Myocyte (in vitro differentiated cells): ENCODE measurements around the gene NRP1. TPM values are rescaled to one million over a fixed set of nuclear protein-coding genes. Genes with fewer than 3 reads are reported as not detected.
"Not testable (repeated sequence)": the region's sequence is repeated elsewhere in the genome, so short reads cannot be mapped to it uniquely, and the experiment has no call there.

Experiments used
- DNase-seq: peaks from one replicate; pipeline ENCODE4 v3.0.0-alpha.2; 2012; ENCODE audit warnings: low read depth
- polyA plus RNA-seq: library from polyadenylated mRNA; unstranded; fragments of >200 nt; gene quantifications from one replicate; pipeline ENCODE4 v1.2.1, GENCODE V29; 2012; ENCODE audit warnings: missing spikeins
- total RNA-seq: library from RNA; depleted of rRNA; stranded (reverse); fragments of >200 nt; gene quantifications from 2 replicates; pipeline ENCODE4 v1.2.3, GENCODE V29; 2014

NRP1 gene
- total RNA-seq: 28.2 and 37.3 TPM in 2 replicates
- polyA plus RNA-seq: 23.9 TPM

DNA sequence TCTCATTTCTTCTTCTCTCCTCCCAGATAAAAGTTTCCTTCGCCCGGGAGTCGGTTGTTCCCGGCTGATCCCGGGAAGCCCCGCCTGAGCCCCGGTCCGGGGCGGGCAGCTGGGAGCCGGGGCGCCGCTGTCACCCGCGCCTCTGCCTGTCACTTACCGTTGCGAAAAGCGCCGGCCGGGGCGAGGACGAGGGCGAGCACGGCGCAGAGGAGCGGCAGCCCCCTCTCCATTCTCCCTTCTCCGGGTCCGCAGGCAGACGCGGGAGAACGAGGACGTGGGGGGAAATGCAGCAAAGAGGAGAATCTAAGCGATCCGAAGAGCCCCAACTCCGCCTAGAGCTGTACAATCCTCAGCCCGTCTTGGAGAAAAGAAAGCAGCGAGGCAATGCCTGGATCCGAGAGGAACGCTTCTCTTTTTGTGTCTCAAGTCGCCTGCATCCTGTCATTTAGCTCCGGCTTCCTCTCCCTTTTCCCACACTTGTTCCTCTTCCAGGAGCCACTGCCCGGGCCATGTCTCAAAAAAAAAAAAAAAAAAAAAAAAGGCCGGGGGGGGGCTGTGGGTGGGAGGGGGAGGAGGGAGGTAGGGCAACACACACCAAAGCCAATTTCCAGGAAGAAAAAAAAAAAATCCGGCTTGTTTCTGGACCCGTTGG lies at the start of gene NRP1:
Gene NRP1 (minus strand): TSS at position 515 of the 652 bp plus-strand sequence. CDS start 285 bp downstream, at position 230.
- DNase-seq: peak; percentile 64

DNA sequence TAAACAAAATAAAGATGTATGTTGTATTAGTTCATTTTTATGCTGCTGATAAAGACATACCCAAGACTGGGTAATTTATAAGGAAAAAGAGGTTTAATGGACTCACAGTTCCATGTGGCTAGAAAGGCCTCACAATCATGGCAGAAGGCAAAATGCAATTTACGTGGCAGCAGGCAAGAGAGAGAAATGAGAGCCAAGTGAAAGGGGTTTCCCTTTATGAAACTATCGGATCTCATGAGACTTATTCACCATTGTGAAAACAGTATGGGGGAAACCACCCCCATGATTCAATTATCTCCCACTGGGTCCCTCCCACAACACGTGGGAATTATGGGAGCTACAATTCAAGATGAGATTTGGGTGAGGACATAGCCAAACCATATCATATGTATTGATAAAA lies 49.7 kb upstream of the NRP1 start:
- not testable (repeated sequence) for DNase-seq

DNA sequence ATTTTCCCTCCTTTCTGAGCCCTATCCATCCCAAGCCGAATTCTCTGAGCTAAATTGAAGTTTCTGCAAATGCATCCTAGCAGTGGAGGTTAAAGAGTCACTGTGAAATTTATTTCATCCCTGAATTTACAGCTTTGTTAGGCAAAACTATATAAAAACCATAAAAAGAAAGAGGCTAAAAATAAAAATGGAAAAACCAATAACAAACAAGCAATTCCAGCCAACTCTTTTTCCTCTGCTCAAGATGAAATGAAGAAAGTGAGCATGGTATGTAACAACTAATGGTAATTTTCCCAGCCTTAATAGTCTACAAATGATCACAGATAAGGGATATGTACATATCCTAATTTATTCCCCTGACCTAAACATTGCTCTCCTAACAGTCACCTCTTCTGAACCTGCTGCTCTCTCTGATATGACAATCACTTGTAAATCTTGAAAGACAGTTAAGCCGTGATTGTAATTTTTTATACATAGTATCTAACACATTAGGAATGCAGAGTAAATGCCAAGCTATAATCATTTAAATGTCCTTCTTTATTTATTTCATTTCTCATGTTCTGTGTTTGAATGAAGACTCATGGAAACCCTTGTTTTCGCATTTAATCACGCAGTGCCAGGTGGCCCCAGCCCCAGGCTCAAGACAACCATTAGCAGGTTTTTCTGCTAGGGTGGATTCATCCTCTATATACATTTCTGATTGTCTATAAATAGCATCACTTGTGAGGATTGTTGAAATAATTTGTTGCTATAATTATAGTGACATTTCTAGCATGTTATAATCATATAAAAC lies 48.6 kb upstream of the NRP1 start:
- no peak for DNase-seq

DNA sequence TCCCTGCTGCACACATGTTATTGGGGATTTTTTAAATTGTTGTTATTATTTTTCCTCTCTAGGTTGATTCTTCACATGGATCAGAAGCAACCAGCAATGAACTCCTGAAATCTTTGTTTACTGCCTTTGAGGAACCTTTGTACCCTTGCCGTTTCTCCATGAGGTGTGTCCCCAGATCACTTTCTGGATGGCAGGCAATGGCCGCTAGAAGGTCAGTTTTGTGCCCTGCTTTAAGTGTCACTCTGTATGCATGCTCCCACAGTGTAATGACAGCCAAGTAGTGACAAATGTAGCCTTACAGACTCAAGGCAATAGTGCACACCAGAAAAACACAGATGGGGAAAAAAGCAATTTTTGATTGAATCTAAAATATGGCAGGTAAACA lies 47.7 kb upstream of the NRP1 start:
- no peak for DNase-seq

DNA sequence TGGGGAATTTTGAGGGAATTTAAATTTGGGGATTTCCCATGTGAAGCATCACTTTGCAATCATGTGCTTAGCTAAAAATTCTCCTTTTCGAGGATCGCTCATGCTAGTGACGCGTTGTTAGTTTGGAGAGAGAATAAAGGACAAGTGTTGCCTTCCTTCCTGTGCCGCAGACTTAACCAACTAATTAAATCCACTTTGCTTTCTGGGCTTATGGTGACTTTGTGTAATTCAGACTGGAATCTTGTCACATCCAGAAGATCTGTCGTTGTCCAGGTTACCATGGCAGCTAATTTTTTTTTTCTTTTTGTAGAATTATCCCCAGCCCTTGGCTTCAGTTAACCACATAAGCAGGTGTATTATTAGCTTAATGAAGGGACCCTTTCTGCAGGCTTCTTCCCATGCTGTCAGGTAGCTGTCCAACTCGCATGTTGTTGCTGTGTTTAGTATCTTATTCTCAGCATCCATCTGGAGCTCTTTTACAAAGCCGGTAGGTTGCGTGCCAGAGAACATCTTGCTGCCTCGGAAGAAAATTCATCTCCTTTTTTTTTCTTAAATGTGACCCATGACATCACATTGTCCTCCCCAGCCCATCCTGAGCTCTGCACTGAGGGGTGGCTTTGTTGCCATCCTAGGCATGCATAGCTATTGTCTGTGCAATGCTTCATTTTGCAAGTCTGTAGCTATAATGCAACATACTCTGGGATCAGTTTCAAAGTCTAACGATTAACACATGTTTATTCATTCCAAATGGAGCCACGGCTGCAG lies 47.2 kb upstream of the NRP1 start:
- no peak for DNase-seq

DNA sequence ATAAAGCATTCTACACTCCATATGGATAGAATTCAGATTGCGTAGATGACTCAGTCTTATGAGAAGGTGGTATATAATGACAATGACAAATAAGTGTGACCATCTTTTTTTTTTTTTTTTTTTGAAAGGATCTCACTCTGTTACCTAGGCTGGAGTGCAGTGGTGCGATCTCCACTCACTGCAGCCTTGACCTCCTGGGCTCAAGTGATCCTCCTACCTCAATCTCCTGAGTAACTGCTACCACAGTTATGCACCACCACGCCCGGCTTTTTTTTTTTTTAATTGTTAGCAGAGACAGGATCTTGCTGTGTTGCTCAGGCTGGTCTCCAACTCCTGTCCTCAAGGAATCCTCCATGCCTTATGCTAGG lies 43.2 kb upstream of the NRP1 start:
- peak; percentile 26 for DNase-seq

DNA sequence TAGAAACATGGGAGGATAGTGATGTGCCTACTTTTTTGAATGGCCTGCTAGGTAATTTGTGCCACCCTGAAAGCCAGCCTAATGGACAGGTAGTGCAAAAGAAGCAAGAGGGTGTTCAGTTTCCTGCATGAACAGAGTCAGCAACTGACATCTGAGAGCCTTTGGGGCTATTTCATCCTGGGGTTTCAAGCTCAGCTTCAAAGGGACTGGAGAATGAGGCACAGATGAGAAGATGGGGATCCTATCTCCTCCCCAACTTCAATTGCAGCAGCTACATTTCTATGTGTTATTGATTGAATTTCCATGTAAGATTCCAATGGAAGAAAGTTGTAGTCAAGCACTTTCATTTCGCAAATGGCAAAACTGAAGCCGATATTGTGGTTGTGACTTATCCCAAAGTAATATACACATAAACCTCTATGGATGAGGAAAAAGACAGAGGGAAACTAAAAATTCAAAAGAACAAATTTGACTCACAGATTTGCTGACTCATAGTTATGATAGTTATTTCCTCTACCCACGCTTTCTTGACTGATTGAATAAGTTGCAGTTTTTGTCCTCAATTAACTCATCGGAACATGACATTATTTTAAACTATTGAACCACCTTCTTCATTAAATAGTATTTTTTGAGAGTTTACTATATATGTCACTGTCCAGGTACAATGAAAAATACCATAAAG lies 42.6 kb upstream of the NRP1 start:
- DNase-seq: peak; percentile 20

DNA sequence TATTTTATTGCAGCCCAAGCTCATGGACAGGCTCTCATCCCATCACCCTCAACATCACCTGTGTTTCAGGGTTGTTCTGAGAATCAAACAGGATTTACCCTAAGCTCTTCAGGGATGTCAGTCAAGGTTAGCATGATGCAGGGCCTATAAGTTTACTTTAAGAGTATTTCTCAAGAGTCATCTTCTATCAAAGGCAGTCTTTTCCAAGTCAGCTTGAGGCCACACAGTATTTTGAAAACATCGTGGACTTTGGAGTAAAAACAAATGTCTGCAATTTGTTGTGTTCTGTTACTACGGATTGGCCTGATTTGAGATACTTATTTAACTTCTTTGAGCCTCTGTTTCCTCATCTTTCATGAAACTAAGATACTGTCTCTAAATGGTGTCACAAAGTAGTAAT lies 42.0 kb upstream of the NRP1 start:
- DNase-seq: no peak

DNA sequence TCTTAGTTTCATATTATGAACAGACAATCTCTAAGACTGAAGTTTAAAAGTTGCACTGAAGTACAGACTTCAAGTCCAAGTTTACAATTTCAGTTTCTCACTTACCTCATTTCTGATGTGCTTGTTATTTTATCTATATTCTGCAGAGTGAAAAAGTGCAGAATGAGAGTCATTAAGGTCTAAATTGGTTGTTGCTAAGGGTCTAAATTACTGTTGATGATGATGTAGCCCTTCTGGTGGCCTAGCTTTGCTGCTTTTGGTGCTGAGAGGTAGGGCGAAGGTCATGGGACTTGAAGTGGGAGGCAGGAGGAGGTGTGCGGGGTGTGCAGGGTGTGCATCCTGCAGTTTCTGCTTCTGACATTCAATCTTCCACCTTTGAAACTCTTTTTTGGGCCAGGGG lies 38.8 kb upstream of the NRP1 start:
- no peak for DNase-seq

DNA sequence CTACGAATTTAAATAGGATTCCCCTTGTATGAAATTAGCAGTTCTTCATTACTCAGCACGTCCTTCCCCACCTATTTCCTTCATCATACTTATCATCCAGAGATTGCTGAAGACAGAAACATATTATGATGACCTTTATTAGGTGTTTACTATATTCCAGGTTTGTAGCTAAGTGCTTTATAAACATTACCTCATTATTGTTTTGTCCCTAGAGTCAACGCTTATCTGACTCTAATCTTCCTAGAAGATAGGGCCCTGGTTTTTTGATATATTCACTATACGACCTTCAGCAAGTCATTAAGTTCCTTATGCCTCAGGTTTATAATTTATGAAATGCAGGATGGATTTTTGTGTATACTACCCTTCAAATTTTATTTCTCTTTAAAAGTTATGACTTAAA lies 36.8 kb upstream of the NRP1 start:
- no peak for DNase-seq

DNA sequence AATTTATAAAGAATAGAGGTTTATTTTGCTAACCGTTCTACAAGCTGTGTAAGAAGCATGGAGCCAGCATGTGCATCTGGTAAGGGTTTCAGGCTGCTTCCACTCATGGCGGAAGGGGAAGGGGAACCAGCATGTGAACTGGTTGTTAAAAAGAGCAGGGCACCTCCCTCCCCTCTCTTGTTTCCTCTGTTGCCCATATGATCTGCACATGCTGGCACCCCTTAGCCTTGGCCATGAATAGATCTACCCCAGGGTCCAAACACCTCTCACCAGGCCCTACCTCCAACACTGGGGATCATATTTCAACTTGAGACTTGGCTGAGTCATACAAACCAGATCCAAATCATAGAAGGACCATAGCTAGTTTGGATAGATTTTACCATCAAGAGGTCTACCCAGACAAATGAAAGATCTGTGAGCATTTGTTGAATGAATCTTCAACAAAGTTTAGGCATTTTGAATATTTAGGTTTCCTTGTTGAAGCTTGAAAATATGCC lies 36.0 kb upstream of the NRP1 start:
- no peak for DNase-seq

DNA sequence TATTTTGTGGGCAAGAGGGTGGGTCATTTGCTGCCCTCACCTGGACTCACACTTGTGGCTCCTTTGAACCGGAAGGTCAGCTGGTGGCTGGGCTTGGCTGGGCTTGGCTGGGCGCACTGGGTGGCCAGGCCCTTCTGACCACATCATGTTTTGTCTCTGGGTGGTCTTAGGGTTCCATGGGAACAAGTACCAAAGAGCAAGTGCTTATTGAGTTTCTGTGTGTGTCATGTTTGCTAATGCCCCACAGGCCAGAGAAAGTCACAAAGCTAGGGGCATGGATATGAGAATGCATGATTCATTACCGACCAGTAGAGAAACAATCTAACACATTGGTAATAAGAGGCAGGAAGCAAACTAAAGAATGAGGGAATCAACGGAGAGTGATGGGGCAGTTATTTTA lies 33.6 kb upstream of the NRP1 start:
- no peak for DNase-seq

DNA sequence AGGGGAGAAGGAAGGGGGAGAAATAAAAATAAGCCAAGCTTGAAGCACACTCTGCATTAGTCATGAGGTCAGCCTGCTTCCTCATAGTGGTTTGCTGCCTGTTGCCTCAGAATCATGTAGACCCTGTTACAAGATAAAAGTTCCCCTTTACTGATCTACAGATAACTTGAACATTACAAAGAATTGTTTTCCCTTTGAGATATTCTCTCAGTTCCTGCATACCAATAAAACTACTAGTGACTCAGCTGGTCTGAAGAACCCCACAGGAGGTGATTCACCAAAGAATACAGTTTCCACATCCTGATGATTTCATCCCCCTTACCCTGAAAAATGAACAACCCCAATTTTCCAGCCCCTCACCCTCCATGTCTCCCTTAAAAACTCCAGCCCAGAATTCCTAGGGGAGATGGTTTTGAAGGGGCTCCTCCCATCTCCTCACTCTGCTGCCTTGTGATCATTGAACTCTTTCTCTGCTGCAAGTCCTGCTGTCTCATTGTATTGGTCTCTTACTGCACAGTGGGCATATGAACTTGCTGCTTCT lies 31.5 kb upstream of the NRP1 start:
- DNase-seq: peak; percentile 41

DNA sequence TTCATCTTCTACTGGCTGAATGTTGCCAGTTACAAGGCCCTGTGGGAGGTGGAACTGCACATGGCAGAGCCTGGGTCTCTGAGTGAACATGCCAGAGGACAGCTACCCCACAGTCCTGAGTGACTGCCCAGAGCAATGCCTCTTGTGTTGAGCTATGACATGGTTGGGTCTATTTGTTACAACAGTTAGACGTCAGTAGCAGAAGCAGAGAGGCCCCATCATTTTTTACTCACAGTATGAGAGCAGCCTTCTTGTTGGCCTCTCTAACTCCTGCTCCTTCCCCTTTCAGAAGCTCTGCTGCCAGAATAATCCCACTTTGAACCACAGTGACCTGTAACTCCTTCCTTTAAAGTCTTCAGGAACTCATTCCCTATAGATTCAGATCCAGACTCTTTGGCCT lies 30.8 kb upstream of the NRP1 start:
- DNase-seq: no peak

DNA sequence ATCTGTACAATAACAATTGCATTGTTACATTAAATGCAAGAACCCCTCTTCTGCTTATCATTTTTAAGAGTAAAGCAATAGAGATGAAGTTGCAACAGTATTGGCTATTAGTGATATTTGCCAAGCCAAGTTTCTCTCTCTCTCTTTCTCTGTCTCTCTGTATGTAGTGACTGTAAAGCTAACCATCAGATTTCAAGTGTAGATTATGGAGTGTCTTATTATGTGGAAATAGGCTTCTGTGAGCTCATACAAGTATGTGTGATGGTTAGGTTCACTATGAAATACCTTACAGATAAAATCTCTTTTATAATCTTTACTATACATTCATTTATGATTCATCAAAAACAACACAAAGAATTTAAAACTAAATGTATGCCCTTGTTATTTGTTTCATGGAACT lies 28.6 kb upstream of the NRP1 start:
- no peak for DNase-seq

DNA sequence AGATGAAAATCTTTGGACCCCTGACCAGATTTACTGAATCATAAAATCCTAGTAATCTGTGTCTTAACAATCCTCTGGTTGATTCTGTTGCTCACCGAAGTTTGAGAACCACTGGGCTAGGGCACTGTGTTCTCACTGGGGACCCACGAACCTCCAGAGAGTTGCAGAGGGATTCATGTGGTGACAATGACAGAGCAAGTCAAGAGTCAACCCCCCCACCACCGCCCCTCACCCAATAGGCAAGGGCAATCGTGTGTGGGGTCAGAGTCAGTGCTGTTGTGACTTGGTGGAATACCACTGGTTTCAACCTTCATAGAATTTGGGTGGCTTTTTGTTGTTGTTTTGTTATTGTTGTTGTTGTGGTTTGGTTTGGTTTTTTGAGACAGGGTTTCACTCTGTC lies 23.5 kb upstream of the NRP1 start:
- DNase-seq: no peak

DNA sequence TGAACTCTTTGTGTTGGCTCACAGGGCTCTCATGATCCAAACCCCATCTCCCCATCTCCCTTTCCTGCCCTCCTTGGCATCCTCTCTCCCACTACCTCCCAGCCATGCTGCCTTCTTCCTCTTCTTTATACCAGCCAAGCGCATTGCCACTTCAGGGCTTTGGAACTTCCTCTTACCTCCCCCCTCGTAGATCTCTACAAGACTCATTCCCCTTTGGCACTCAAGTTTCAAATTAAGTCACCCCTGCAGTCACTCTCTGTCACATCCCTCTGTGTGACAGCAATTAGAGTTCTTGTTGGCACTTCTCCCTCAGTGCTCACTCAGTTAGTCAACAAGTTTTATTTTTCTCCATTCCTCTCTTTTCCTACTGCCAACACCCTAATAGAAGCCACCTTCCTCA lies 20.8 kb upstream of the NRP1 start:
- no peak for DNase-seq

DNA sequence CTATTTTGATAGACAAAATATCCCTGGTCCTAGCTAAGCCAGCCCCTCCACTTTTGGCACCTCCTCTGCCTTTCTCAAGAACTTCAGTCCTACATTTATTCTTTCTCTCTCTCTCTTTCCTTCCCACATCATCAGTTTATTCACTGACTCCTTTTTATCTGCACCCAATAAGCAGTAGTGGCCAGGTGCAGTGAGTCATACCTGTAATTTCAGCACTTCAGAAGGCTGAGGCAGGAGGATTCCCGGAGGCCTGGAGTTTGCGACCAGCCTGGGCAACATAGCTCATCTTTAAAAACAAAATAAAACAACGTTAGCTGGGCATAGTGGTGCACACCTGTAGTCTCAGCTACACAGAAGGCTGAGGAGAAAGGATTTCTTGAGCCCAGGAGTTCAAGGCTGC lies 19.4 kb upstream of the NRP1 start:
- DNase-seq: no peak

DNA sequence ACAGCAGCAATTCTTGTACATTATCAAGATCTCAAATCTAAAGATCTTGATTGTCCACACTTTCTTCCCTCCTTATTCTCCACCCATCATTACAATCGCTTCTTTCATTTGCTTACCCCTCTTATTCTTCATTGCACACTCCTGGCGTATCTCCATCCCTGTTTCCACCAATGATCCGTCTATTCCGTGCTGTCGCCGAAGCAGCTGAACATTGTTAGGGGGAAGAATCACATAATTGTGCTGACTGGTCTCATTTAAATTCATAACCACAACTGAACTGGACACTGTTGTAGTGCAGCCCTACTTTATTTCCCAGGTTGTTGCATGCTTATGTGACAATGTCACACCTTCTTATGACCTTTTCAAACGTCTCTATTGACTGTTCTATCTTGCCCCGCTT lies 18.9 kb upstream of the NRP1 start:
- DNase-seq: no peak

DNA sequence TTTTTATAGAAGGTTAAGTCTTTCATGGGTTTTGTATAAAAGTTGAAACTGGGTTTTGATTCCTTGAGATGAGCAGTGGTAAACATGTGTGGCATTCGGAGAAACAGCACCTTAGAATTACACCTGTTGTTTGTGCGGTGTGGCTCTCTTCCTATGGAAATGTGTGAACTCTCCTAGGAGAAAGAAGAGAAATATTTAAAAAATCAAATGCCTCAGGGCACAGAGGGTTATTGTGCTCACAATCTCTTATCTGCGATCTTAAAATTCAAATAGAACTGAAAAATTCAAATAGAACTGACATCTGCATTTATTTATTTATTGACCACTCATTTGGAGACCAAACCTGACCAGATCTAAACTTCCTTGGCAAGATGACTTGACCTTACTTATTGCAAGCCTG lies 18.1 kb upstream of the NRP1 start:
- no peak for DNase-seq

DNA sequence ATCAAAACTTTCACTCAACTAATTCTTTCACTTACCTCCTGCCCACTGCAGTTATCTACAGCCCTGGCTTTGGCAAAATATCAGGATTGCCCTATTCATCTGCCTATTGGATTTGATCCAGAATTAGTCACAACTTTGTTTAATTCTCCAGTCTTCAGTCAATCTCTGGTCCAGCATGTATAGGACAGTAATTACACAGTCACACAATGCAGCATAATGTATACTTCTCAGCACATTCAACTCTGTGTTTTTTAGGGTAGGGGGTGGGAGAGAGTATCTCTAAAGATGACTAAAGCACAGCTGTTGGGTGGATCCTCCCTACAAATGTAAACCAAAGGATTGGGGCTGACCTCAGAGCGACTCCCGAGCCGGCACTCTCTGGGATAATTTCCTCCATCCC lies 17.7 kb upstream of the NRP1 start:
- DNase-seq: no peak
